ENCODE measurements around the gene PLEKHH2.
"Not testable (repeated sequence)": the region's sequence is repeated elsewhere in the genome, so short reads cannot be mapped to it uniquely, and the experiment has no call there.

The PLEKHH2 gene

GRCh38 chr2:43714164-43714563 is 77.1 kb downstream of the PLEKHH2 start:
- Histone ChIP-seq H3K36me3 (ENCODE audit: control insufficient read depth in 1 of 2, insufficient read depth in 2 of 2, low read length in 2 of 2) (no peaks in the 10 kb centered on the region), H3K27me3 (ENCODE audit: control insufficient read depth in 1 of 2, insufficient read depth in 2 of 2, low read length in 2 of 2) (no peaks in the 10 kb centered on the region), H3K4me3 (ENCODE audit: low read depth in 1 of 2, low read length in 2 of 2) (no peak overlapping the region), H3K9me3 (ENCODE audit: control insufficient read depth in 1 of 2, low read length in 2 of 2) (no peaks in the 10 kb centered on the region), H3K9ac (ENCODE audit: low read depth in 1 of 2, low read length in 2 of 2) (no peak overlapping the region), H3K27ac (ENCODE audit: low read depth, low read length) (no peak overlapping the region), H3K4me1 (ENCODE audit: control insufficient read depth in 1 of 2, insufficient read depth in 2 of 2, low read length in 2 of 2) (no peaks in the 10 kb centered on the region)

GRCh38 chr2:43715300-43716098 is 78.4 kb downstream of the PLEKHH2 start:
- Histone ChIP-seq H3K36me3 (ENCODE audit: control insufficient read depth in 1 of 2, insufficient read depth in 2 of 2, low read length in 2 of 2) (no peaks in the 10 kb centered on the region), H3K9me3 (ENCODE audit: control insufficient read depth in 1 of 2, low read length in 2 of 2) (no peaks in the 10 kb centered on the region), H3K4me3 (ENCODE audit: low read depth in 1 of 2, low read length in 2 of 2) (no peak overlapping the region), H3K27ac (ENCODE audit: low read depth, low read length) (no peak overlapping the region), H3K27me3 (ENCODE audit: control insufficient read depth in 1 of 2, insufficient read depth in 2 of 2, low read length in 2 of 2) (no peaks in the 10 kb centered on the region), H3K9ac (ENCODE audit: low read depth in 1 of 2, low read length in 2 of 2) (no peak overlapping the region), H3K4me1 (ENCODE audit: control insufficient read depth in 1 of 2, insufficient read depth in 2 of 2, low read length in 2 of 2) (no peaks in the 10 kb centered on the region)

- Histone ChIP-seq H3K4me1 (ENCODE audit: control insufficient read depth in 1 of 2, insufficient read depth in 2 of 2, low read length in 2 of 2) (no peaks in the 10 kb centered on the region), H3K36me3 (ENCODE audit: control insufficient read depth in 1 of 2, insufficient read depth in 2 of 2, low read length in 2 of 2) (no peaks in the 10 kb centered on the region), H3K27me3 (ENCODE audit: control insufficient read depth in 1 of 2, insufficient read depth in 2 of 2, low read length in 2 of 2) (no peaks in the 10 kb centered on the region), H3K27ac (ENCODE audit: low read depth, low read length) (no peak overlapping the region), H3K4me3 (ENCODE audit: low read depth in 1 of 2, low read length in 2 of 2) (no peak overlapping the region), H3K9me3 (ENCODE audit: control insufficient read depth in 1 of 2, low read length in 2 of 2) (no peaks in the 10 kb centered on the region), H3K9ac (ENCODE audit: low read depth in 1 of 2, low read length in 2 of 2) (no peak overlapping the region)
Measured at GRCh38 chr2:43717322-43717721, 80.3 kb downstream of the PLEKHH2 start.

- Histone ChIP-seq H3K4me1 (ENCODE audit: control insufficient read depth in 1 of 2, insufficient read depth in 2 of 2, low read length in 2 of 2) (no peaks in the 10 kb centered on the region), H3K4me3 (ENCODE audit: low read depth in 1 of 2, low read length in 2 of 2) (no peak overlapping the region), H3K27ac (ENCODE audit: low read depth, low read length) (no peak overlapping the region)
Measured at GRCh38 chr2:43718530-43719124, 81.6 kb downstream of the PLEKHH2 start.

GRCh38 chr2:43724728-43725526 is 87.9 kb downstream of the PLEKHH2 start:
- Histone ChIP-seq H3K4me3 (ENCODE audit: low read depth in 1 of 2, low read length in 2 of 2) (no peak overlapping the region), H3K4me1 (ENCODE audit: control insufficient read depth in 1 of 2, insufficient read depth in 2 of 2, low read length in 2 of 2) (no peaks in the 10 kb centered on the region), H3K27ac (ENCODE audit: low read depth, low read length) (no peak overlapping the region), H3K27me3 (ENCODE audit: control insufficient read depth in 1 of 2, insufficient read depth in 2 of 2, low read length in 2 of 2) (no peaks in the 10 kb centered on the region), H3K9ac (ENCODE audit: low read depth in 1 of 2, low read length in 2 of 2) (no peak overlapping the region), H3K9me3 (ENCODE audit: control insufficient read depth in 1 of 2, low read length in 2 of 2) (no peaks in the 10 kb centered on the region), H3K36me3 (ENCODE audit: control insufficient read depth in 1 of 2, insufficient read depth in 2 of 2, low read length in 2 of 2) (no peaks in the 10 kb centered on the region)

More at GRCh38 chr2:43718530-43719124, 81.6 kb downstream of the PLEKHH2 start:
- Histone ChIP-seq H3K36me3 (ENCODE audit: control insufficient read depth in 1 of 2, insufficient read depth in 2 of 2, low read length in 2 of 2) (no peaks in the 10 kb centered on the region), H3K9ac (ENCODE audit: low read depth in 1 of 2, low read length in 2 of 2) (no peak overlapping the region), H3K27me3 (ENCODE audit: control insufficient read depth in 1 of 2, insufficient read depth in 2 of 2, low read length in 2 of 2) (no peaks in the 10 kb centered on the region), H3K9me3 (ENCODE audit: control insufficient read depth in 1 of 2, low read length in 2 of 2) (no peaks in the 10 kb centered on the region)

- Histone ChIP-seq H3K9me3 (ENCODE audit: control insufficient read depth in 1 of 2, low read length in 2 of 2) (no peaks in the 10 kb centered on the region), H3K9ac (ENCODE audit: low read depth in 1 of 2, low read length in 2 of 2) (no peak overlapping the region), H3K4me1 (ENCODE audit: control insufficient read depth in 1 of 2, insufficient read depth in 2 of 2, low read length in 2 of 2) (no peaks in the 10 kb centered on the region), H3K27ac (ENCODE audit: low read depth, low read length) (no peak overlapping the region), H3K27me3 (ENCODE audit: control insufficient read depth in 1 of 2, insufficient read depth in 2 of 2, low read length in 2 of 2) (no peaks in the 10 kb centered on the region), H3K36me3 (ENCODE audit: control insufficient read depth in 1 of 2, insufficient read depth in 2 of 2, low read length in 2 of 2) (no peaks in the 10 kb centered on the region), H3K4me3 (ENCODE audit: low read depth in 1 of 2, low read length in 2 of 2) (no peak overlapping the region)
Measured at GRCh38 chr2:43725711-43726246, 88.7 kb downstream of the PLEKHH2 start.

- H3K27ac ChIP-seq (ENCODE audit: low read depth, low read length); H3K27me3 ChIP-seq (ENCODE audit: control insufficient read depth in 1 of 2, insufficient read depth in 2 of 2, low read length in 2 of 2); H3K36me3 ChIP-seq (ENCODE audit: control insufficient read depth in 1 of 2, insufficient read depth in 2 of 2, low read length in 2 of 2); H3K4me3 ChIP-seq (ENCODE audit: low read depth in 1 of 2, low read length in 2 of 2); H3K9me3 ChIP-seq (ENCODE audit: control insufficient read depth in 1 of 2, low read length in 2 of 2); H3K4me1 ChIP-seq (ENCODE audit: control insufficient read depth in 1 of 2, insufficient read depth in 2 of 2, low read length in 2 of 2); H3K9ac ChIP-seq (ENCODE audit: low read depth in 1 of 2, low read length in 2 of 2): not testable (repeated sequence)
Measured at GRCh38 chr2:43726961-43727633, 90.0 kb downstream of the PLEKHH2 start.

- Histone ChIP-seq H3K36me3 (ENCODE audit: control insufficient read depth in 1 of 2, insufficient read depth in 2 of 2, low read length in 2 of 2) (no peaks in the 10 kb centered on the region), H3K27me3 (ENCODE audit: control insufficient read depth in 1 of 2, insufficient read depth in 2 of 2, low read length in 2 of 2) (no peaks in the 10 kb centered on the region), H3K27ac (ENCODE audit: low read depth, low read length) (no peak overlapping the region), H3K9ac (ENCODE audit: low read depth in 1 of 2, low read length in 2 of 2) (no peak overlapping the region), H3K9me3 (ENCODE audit: control insufficient read depth in 1 of 2, low read length in 2 of 2) (no peaks in the 10 kb centered on the region), H3K4me3 (ENCODE audit: low read depth in 1 of 2, low read length in 2 of 2) (no peak overlapping the region), H3K4me1 (ENCODE audit: control insufficient read depth in 1 of 2, insufficient read depth in 2 of 2, low read length in 2 of 2) (no peaks in the 10 kb centered on the region)
Measured at GRCh38 chr2:43727634-43728014, 90.6 kb downstream of the PLEKHH2 start.

GRCh38 chr2:43729491-43730174 is 92.6 kb downstream of the PLEKHH2 start:
- Histone ChIP-seq H3K4me1 (ENCODE audit: control insufficient read depth in 1 of 2, insufficient read depth in 2 of 2, low read length in 2 of 2) (no peaks in the 10 kb centered on the region), H3K36me3 (ENCODE audit: control insufficient read depth in 1 of 2, insufficient read depth in 2 of 2, low read length in 2 of 2) (no peaks in the 10 kb centered on the region), H3K9me3 (ENCODE audit: control insufficient read depth in 1 of 2, low read length in 2 of 2) (no peaks in the 10 kb centered on the region), H3K9ac (ENCODE audit: low read depth in 1 of 2, low read length in 2 of 2) (no peak overlapping the region), H3K4me3 (ENCODE audit: low read depth in 1 of 2, low read length in 2 of 2) (no peak overlapping the region), H3K27me3 (ENCODE audit: control insufficient read depth in 1 of 2, insufficient read depth in 2 of 2, low read length in 2 of 2) (no peaks in the 10 kb centered on the region), H3K27ac (ENCODE audit: low read depth, low read length) (no peak overlapping the region)
